CD4-positive, alpha-beta T cell treated with Interleukin-2 at 100 ng/mL for 4 hours (primary cell): ENCODE measurements around the gene TMEM171.
A peak's percentile ranks its signal among the peaks of the same experiment; 100 is the strongest.

Experiments
- DNase-seq: peaks from one replicate; pipeline ENCODE4 v3.0.0-alpha.2; 2020; ENCODE audit warnings: low spot score

The TMEM171 gene

GRCh38 chr5:73120222-73121118 is at the start of gene TMEM171:
TSS of gene TMEM171 (plus strand) at chr5:73120575. CDS start at chr5:73123374, 2,799 bp downstream.
- DNase-seq = no peak

GRCh38 chr5:73081093-73081492 is 39.3 kb upstream of the TMEM171 start:
- DNase-seq = no peak

- DNase-seq = no peak
These were observed 32.3 kb upstream of the TMEM171 start for GRCh38 chr5:73088026-73088425.

GRCh38 chr5:73093943-73094342 is 26.4 kb upstream of the TMEM171 start:
- DNase-seq = no peak

- DNase-seq = no peak
These were observed 26.0 kb upstream of the TMEM171 start for GRCh38 chr5:73094415-73094814.

GRCh38 chr5:73095564-73096238 is 24.7 kb upstream of the TMEM171 start:
- DNase-seq = no peak

GRCh38 chr5:73096239-73096575 is 24.2 kb upstream of the TMEM171 start:
- peak; percentile 9 for DNase-seq

- DNase-seq = no peak
These were observed 22.6 kb upstream of the TMEM171 start for GRCh38 chr5:73097740-73098139.

GRCh38 chr5:73100109-73100508 is 20.3 kb upstream of the TMEM171 start:
- DNase-seq = no peak

GRCh38 chr5:73103870-73104299 is 16.5 kb upstream of the TMEM171 start:
- no peak for DNase-seq

GRCh38 chr5:73104326-73104725 is 16.0 kb upstream of the TMEM171 start:
- no peak for DNase-seq

GRCh38 chr5:73106335-73106734 is 14.0 kb upstream of the TMEM171 start:
- DNase-seq = no peak

- no peak for DNase-seq
These were observed 10.2 kb upstream of the TMEM171 start for GRCh38 chr5:73110190-73110589.

- no peak for DNase-seq
These were observed 8.8 kb upstream of the TMEM171 start for GRCh38 chr5:73111536-73111935.

- DNase-seq = no peak
These were observed 8.0 kb upstream of the TMEM171 start for GRCh38 chr5:73112359-73112758.

GRCh38 chr5:73114044-73114688 is 6.2 kb upstream of the TMEM171 start:
- DNase-seq = no peak

GRCh38 chr5:73115399-73116051 is 4.8 kb upstream of the TMEM171 start:
- DNase-seq = no peak

GRCh38 chr5:73116506-73116905 is 3.9 kb upstream of the TMEM171 start:
- DNase-seq = no peak

GRCh38 chr5:73117088-73117740 is 3.2 kb upstream of the TMEM171 start:
- no peak for DNase-seq

GRCh38 chr5:73118391-73118973 is 1.9 kb upstream of the TMEM171 start:
- no peak for DNase-seq

- no peak for DNase-seq
These were observed 771 bp upstream of the TMEM171 start for GRCh38 chr5:73119451-73120157.
